Measurements from ENCODE around the gene RBMX.

RBMX gene

GRCh38 chrX:136847874-136848273 is 32.7 kb downstream of the RBMX start:
- peaks cover 3% of the 10 kb centered on the region; the same call in 1 of the 2 replicates for H3K36me3 ChIP-seq (ENCODE audit: insufficient read depth, low read length)
- no peaks in the 10 kb centered on the region for H3K4me1 ChIP-seq (ENCODE audit: control insufficient read depth, insufficient read depth, low read length, unreplicated experiment)
- H3K4me3 ChIP-seq (ENCODE audit: low read depth, low read length): no peak overlapping the region
- no peaks in the 10 kb centered on the region for H3K79me2 ChIP-seq (ENCODE audit: control insufficient read depth, insufficient read depth, low read length, unreplicated experiment)
- no peak overlapping the region for H3K27ac ChIP-seq (ENCODE audit: low read depth, low read length)
- H2AFZ ChIP-seq (ENCODE audit: low read length, unreplicated experiment): no peak overlapping the region
- no peaks in the 10 kb centered on the region for H3K27me3 ChIP-seq (ENCODE audit: insufficient read depth, low read length)

GRCh38 chrX:136839196-136839595 is 41.3 kb downstream of the RBMX start:
- Histone ChIP-seq H3K27me3 (ENCODE audit: insufficient read depth, low read length) (no peaks in the 10 kb centered on the region), H3K4me3 (ENCODE audit: low read depth, low read length) (no peak overlapping the region), H3K36me3 (ENCODE audit: insufficient read depth, low read length) (no peaks in the 10 kb centered on the region), H3K4me1 (ENCODE audit: control insufficient read depth, insufficient read depth, low read length, unreplicated experiment) (peaks cover 4% of the 10 kb centered on the region), H3K79me2 (ENCODE audit: control insufficient read depth, insufficient read depth, low read length, unreplicated experiment) (no peaks in the 10 kb centered on the region), H3K27ac (ENCODE audit: low read depth, low read length) (no peak overlapping the region), H2AFZ (ENCODE audit: low read length, unreplicated experiment) (no peak overlapping the region)

GRCh38 chrX:136835761-136836160 is 44.8 kb downstream of the RBMX start:
- Histone ChIP-seq H3K27ac (ENCODE audit: low read depth, low read length) (no peak overlapping the region), H3K4me1 (ENCODE audit: control insufficient read depth, insufficient read depth, low read length, unreplicated experiment) (peaks cover 4% of the 10 kb centered on the region)

GRCh38 chrX:136829413-136829812 is 51.1 kb downstream of the RBMX start:
- H3K4me1 ChIP-seq (ENCODE audit: control insufficient read depth, insufficient read depth, low read length, unreplicated experiment): peaks cover 4% of the 10 kb centered on the region
- no peak overlapping the region for H2AFZ ChIP-seq (ENCODE audit: low read length, unreplicated experiment)
- H3K27ac ChIP-seq (ENCODE audit: low read depth, low read length): no peak overlapping the region
- no peak overlapping the region for H3K4me3 ChIP-seq (ENCODE audit: low read depth, low read length)
- H3K36me3 ChIP-seq (ENCODE audit: insufficient read depth, low read length): no peaks in the 10 kb centered on the region
- no peaks in the 10 kb centered on the region for H3K79me2 ChIP-seq (ENCODE audit: control insufficient read depth, insufficient read depth, low read length, unreplicated experiment)
- no peaks in the 10 kb centered on the region for H3K27me3 ChIP-seq (ENCODE audit: insufficient read depth, low read length)

More at GRCh38 chrX:136835761-136836160, 44.8 kb downstream of the RBMX start:
- Histone ChIP-seq H3K36me3 (ENCODE audit: insufficient read depth, low read length) (no peaks in the 10 kb centered on the region), H3K79me2 (ENCODE audit: control insufficient read depth, insufficient read depth, low read length, unreplicated experiment) (no peaks in the 10 kb centered on the region), H3K4me3 (ENCODE audit: low read depth, low read length) (no peak overlapping the region), H2AFZ (ENCODE audit: low read length, unreplicated experiment) (no peak overlapping the region), H3K27me3 (ENCODE audit: insufficient read depth, low read length) (no peaks in the 10 kb centered on the region)

- Histone ChIP-seq H3K36me3 (ENCODE audit: insufficient read depth, low read length) (no peaks in the 10 kb centered on the region), H3K27me3 (ENCODE audit: insufficient read depth, low read length) (no peaks in the 10 kb centered on the region), H3K27ac (ENCODE audit: low read depth, low read length) (no peak overlapping the region), H3K79me2 (ENCODE audit: control insufficient read depth, insufficient read depth, low read length, unreplicated experiment) (no peaks in the 10 kb centered on the region), H2AFZ (ENCODE audit: low read length, unreplicated experiment) (no peak overlapping the region), H3K4me3 (ENCODE audit: low read depth, low read length) (no peak overlapping the region), H3K4me1 (ENCODE audit: control insufficient read depth, insufficient read depth, low read length, unreplicated experiment) (peaks cover 4% of the 10 kb centered on the region)
These were observed 51.7 kb downstream of the RBMX start for GRCh38 chrX:136828830-136829229.

GRCh38 chrX:136827026-136827425 is 53.5 kb downstream of the RBMX start:
- no peaks in the 10 kb centered on the region for H3K27me3 ChIP-seq (ENCODE audit: insufficient read depth, low read length)
- H3K4me3 ChIP-seq (ENCODE audit: low read depth, low read length): no peak overlapping the region
- H2AFZ ChIP-seq (ENCODE audit: low read length, unreplicated experiment): no peak overlapping the region
- no peak overlapping the region for H3K27ac ChIP-seq (ENCODE audit: low read depth, low read length)
- H3K36me3 ChIP-seq (ENCODE audit: insufficient read depth, low read length): no peaks in the 10 kb centered on the region
- peaks cover 8% of the 10 kb centered on the region for H3K4me1 ChIP-seq (ENCODE audit: control insufficient read depth, insufficient read depth, low read length, unreplicated experiment)
- no peaks in the 10 kb centered on the region for H3K79me2 ChIP-seq (ENCODE audit: control insufficient read depth, insufficient read depth, low read length, unreplicated experiment)

- H2AFZ ChIP-seq (ENCODE audit: low read length, unreplicated experiment): no peak overlapping the region
- H3K79me2 ChIP-seq (ENCODE audit: control insufficient read depth, insufficient read depth, low read length, unreplicated experiment): no peaks in the 10 kb centered on the region
- no peak overlapping the region for H3K27ac ChIP-seq (ENCODE audit: low read depth, low read length)
- peaks cover 8% of the 10 kb centered on the region for H3K4me1 ChIP-seq (ENCODE audit: control insufficient read depth, insufficient read depth, low read length, unreplicated experiment)
- no peaks in the 10 kb centered on the region for H3K27me3 ChIP-seq (ENCODE audit: insufficient read depth, low read length)
- H3K36me3 ChIP-seq (ENCODE audit: insufficient read depth, low read length): no peaks in the 10 kb centered on the region
- H3K4me3 ChIP-seq (ENCODE audit: low read depth, low read length): no peak overlapping the region
These were observed 54.8 kb downstream of the RBMX start for GRCh38 chrX:136825771-136826170.

All from ACC112 (cell line).